GM10266 (cell line): Measurements from ENCODE around the gene PDE11A.
A peak's percentile ranks its signal among the peaks of the same experiment; 100 is the strongest.

Experiments
- DNase-seq: peaks from one replicate; pipeline ENCODE4 v3.0.0; 2012; ENCODE audit errors: extremely low spot score
- TF ChIP-seq, protein P1 (sequence below): IDR thresholded peaks from 2 replicates; pipeline ENCODE4 v1.5.1; 2012; ENCODE audit warnings: mild to moderate bottlenecking, low read depth; ENCODE audit not compliant: control insufficient read depth, insufficient read depth; ENCODE audit errors: missing control alignments

PDE11A gene

DNA sequence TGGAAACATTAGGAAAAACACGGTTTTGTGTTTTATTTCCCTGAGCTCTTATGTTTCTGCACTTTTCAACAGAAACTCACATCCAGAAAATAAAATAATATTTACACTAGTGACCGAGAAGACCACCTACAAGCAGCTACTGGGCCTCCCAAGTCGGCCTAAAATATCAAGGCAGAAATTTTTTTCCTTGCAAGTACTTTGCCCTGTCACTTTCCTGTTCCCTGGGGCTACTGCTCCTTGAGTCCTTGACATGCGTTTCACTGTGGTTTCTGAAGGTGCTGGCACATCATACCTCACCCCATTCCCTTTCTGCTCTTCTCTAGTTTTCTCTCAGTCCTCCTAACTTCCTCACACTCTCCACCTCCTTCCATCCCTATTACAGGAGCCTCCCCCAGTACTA lies 400.9 kb downstream of the PDE11A start:
- DNase-seq, result no peak
- TF ChIP-seq, protein P1, sequence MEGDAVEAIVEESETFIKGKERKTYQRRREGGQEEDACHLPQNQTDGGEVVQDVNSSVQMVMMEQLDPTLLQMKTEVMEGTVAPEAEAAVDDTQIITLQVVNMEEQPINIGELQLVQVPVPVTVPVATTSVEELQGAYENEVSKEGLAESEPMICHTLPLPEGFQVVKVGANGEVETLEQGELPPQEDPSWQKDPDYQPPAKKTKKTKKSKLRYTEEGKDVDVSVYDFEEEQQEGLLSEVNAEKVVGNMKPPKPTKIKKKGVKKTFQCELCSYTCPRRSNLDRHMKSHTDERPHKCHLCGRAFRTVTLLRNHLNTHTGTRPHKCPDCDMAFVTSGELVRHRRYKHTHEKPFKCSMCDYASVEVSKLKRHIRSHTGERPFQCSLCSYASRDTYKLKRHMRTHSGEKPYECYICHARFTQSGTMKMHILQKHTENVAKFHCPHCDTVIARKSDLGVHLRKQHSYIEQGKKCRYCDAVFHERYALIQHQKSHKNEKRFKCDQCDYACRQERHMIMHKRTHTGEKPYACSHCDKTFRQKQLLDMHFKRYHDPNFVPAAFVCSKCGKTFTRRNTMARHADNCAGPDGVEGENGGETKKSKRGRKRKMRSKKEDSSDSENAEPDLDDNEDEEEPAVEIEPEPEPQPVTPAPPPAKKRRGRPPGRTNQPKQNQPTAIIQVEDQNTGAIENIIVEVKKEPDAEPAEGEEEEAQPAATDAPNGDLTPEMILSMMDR, result no peak

- peak; percentile 11 for DNase-seq
Measured at GRCh38 chr2:177670791-177671535, 401.6 kb downstream of the PDE11A start.

DNA sequence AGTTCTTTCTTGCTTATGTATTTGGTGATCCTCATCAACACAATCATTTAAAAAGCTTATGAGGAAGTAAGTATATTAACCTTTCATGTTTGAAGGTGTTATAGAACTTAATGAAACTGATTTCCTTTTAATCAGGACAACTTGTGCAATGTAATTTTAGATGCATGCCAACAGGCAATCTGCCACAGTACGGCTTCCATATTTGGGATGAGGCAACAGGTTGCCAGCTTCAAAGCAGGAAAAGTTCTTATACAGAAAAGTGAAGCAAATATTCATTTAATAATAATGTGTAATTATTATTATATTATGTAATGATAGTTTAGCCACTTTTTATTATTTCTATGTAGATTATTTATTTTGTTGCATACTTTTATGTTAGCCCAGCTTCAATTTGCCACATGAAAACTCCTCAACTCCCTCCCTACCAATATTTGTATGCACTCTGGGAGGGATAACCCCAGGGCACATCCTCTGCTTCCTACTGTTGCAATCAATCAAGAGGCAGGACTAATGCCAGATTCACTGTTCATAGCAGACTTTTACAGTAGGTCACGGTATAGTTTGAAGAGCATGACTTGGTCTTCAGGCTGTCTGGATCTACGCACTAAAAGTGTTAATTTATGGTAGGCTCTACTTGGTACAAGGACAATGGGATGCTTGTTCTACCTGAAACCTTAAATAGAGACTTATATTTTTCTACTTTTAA lies 402.8 kb downstream of the PDE11A start:
- no peak for DNase-seq

More at GRCh38 chr2:177670791-177671535, 401.6 kb downstream of the PDE11A start:
- TF ChIP-seq, protein P1, result no peak

GRCh38 chr2:177669201-177669600 lies 403.4 kb downstream of the PDE11A start:
- no peak for DNase-seq
- TF ChIP-seq, protein P1, result no peak

More for the DNA sequence above, 402.8 kb downstream of the PDE11A start:
- TF ChIP-seq, protein P1, result no peak

GRCh38 chr2:177668617-177669016 lies 404.0 kb downstream of the PDE11A start:
- TF ChIP-seq, protein P1, result no peak
- no peak for DNase-seq

- TF ChIP-seq, protein P1, result no peak
- DNase-seq, result no peak
Measured at GRCh38 chr2:177667626-177668025, 405.0 kb downstream of the PDE11A start.

- TF ChIP-seq, protein P1, result no peak
- DNase-seq, result no peak
Measured at GRCh38 chr2:177666408-177666807, 406.2 kb downstream of the PDE11A start.
